NB4 (cell line): ENCODE results near the gene IFIH1.

Experiments
- DNase-seq: peaks from one replicate; pipeline ENCODE4 v3.0.0; 2010; ENCODE audit warnings: low read depth
- H3K4me3 ChIP-seq: one replicate; pipeline ENCODE4 v1.5.1; 2011; ENCODE audit warnings: mild to moderate bottlenecking, low read depth, low read length, moderate library complexity
- MAX ChIP-seq: IDR thresholded peaks from 2 replicates; pipeline ENCODE4 v1.6.1; 2011; ENCODE audit warnings: low read depth, low read length
- MYC ChIP-seq: IDR thresholded peaks from 2 replicates; pipeline ENCODE4 v1.6.1; 2011; ENCODE audit warnings: low read depth, low read length
- POLR2A ChIP-seq: IDR thresholded peaks from 2 replicates; pipeline ENCODE4 v1.6.1; 2011; ENCODE audit warnings: mild to moderate bottlenecking; ENCODE audit not compliant: insufficient read length; ENCODE audit errors: extremely low read depth
- TF ChIP-seq, protein P1 (sequence below): IDR thresholded peaks from one replicate; pipeline ENCODE4 v1.5.1; 2012; ENCODE audit warnings: low read depth, low read length

Gene IFIH1

GRCh38 chr2:162295009-162295408 lies 23.5 kb downstream of the IFIH1 start:
- TF ChIP-seq MYC (no peak), MAX (no peak), POLR2A (no peak)
- TF ChIP-seq, protein P1, sequence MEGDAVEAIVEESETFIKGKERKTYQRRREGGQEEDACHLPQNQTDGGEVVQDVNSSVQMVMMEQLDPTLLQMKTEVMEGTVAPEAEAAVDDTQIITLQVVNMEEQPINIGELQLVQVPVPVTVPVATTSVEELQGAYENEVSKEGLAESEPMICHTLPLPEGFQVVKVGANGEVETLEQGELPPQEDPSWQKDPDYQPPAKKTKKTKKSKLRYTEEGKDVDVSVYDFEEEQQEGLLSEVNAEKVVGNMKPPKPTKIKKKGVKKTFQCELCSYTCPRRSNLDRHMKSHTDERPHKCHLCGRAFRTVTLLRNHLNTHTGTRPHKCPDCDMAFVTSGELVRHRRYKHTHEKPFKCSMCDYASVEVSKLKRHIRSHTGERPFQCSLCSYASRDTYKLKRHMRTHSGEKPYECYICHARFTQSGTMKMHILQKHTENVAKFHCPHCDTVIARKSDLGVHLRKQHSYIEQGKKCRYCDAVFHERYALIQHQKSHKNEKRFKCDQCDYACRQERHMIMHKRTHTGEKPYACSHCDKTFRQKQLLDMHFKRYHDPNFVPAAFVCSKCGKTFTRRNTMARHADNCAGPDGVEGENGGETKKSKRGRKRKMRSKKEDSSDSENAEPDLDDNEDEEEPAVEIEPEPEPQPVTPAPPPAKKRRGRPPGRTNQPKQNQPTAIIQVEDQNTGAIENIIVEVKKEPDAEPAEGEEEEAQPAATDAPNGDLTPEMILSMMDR = no peak
- no peak overlapping the region for H3K4me3 ChIP-seq
- no peak for DNase-seq

DNA sequence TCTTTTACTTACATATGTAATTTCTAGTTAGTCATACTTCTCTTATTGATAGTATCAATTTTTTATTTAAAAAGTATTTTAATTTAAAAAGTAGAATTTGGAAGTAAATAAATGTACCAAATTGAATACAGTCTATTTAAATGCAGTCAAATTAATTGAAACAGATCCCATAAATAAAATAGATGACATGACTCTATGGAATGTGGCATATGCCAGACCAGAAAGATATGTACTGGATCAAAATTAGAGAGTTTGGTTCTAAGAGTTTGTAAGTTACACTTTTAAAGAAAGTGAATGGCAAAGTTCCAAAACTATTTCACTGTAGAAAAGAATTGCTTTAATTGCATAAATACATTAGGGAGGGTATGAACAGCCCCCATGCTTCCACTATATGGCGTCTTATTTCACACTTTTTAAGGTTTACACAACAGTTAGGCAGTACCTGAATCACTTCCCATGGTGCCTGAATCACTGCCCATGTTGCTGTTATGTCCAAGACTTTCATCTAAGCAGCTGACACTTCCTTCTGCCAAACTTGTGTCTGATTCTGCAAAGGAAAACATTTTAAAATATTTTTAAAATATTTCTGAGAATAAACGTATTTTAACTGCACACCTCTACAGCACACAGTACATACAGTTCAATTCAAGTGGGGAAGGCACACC lies 25.2 kb downstream of the IFIH1 start:
- no peak for DNase-seq
- no peak overlapping the region for H3K4me3 ChIP-seq
- TF ChIP-seq, protein P1 = no peak
- TF ChIP-seq POLR2A = no peak
- no peak for TF ChIP-seq MAX
- no peak for TF ChIP-seq MYC

GRCh38 chr2:162291748-162292147 lies 26.7 kb downstream of the IFIH1 start:
- H3K4me3 ChIP-seq = no peak overlapping the region
- DNase-seq = no peak
- TF ChIP-seq MYC (no peak), MAX (no peak), POLR2A (no peak)
- TF ChIP-seq, protein P1 = no peak

DNA sequence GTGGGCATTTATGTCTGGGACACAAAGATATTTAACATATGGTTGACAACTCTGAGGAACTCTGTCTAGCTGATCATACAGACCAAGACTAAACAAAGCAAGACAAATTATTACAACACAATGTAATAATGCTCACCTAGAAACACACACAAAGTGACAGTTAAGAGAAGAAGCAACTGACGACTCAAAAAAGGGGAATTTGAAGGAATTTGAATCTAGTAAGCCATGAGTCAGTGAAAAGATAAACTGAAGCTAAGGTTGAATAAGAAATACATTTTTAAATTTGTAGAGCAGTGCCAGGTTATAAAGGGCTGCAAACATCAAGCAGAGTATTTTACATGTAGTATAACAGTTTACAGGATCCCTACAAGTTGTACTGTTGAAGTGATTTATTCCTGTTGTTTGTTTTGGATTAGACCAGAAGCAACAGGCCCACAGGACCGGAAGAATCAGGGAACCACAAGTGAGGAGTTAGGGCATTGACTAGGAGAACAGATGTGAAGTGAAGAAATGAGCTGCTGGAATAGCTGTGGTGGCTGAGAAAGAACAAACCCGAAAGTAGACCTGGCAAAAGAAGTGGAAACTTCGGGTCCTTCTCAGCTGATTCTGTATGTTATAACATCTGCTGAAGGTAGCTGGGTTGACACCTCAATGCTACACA lies 35.6 kb downstream of the IFIH1 start:
- TF ChIP-seq, protein P1 = no peak
- TF ChIP-seq POLR2A (no peak), MYC (no peak), MAX (no peak)
- H3K4me3 ChIP-seq = no peak overlapping the region
- no peak for DNase-seq

- no peak overlapping the region for H3K4me3 ChIP-seq
- TF ChIP-seq, protein P1 = peak; percentile 6
- TF ChIP-seq MYC = no peak
- DNase-seq = no peak
Observed at GRCh38 chr2:162280654-162281053, 37.8 kb downstream of the IFIH1 start.

GRCh38 chr2:162277381-162277780 lies 41.1 kb downstream of the IFIH1 start:
- no peak for DNase-seq
- H3K4me3 ChIP-seq = no peak overlapping the region
- TF ChIP-seq, protein P1 = no peak
- TF ChIP-seq MYC (no peak), POLR2A (no peak), MAX (no peak)
